GM21390 (cell line): ENCODE data around the gene NFATC1.
"Not testable (repeated sequence)": the region's sequence is repeated elsewhere in the genome, so short reads cannot be mapped to it uniquely, and the experiment has no call there.

Source experiments
- ATAC-seq: cut with Tn5 transposase; IDR thresholded peaks from one replicate; pipeline ENCODE4 v1.9.1; 2021; ENCODE audit not compliant: unreplicated experiment

Gene NFATC1

DNA sequence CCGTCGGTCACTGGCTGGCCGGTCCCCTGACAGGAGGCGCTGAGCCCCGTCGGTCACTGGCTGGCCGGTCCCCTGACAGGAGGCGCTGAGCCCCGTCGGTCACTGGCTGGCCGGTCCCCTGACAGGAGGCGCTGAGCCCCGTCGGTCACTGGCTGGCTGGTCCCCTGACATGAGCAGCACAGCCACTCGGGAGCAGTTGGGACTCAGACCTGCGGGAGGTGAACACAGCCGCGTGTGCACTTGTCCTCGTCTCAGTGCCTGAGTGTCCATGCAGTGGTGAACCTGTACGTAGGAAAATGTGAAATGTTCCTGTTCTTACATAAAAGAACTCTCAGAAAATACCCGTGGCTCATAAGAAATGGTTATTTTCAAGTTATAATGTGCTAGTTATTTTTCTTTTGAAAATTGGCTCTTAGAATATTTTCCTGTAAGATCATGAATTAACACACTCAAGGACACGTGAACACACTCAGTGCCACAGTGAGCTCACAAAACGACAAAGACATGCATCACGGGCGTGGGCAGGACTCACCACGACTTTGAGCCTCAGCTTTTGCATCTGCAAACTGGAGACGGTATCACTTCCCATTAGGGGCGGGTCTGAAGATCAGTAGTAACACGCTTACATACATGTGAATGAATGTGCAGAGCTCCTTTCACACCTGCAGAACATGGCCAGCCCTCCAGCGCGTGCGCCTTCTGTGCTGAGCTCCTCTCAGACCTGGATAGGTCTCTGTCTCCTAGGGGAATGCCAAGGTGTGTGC lies 21.1 kb upstream of the NFATC1 start:
- ATAC-seq = peak; percentile 80

DNA sequence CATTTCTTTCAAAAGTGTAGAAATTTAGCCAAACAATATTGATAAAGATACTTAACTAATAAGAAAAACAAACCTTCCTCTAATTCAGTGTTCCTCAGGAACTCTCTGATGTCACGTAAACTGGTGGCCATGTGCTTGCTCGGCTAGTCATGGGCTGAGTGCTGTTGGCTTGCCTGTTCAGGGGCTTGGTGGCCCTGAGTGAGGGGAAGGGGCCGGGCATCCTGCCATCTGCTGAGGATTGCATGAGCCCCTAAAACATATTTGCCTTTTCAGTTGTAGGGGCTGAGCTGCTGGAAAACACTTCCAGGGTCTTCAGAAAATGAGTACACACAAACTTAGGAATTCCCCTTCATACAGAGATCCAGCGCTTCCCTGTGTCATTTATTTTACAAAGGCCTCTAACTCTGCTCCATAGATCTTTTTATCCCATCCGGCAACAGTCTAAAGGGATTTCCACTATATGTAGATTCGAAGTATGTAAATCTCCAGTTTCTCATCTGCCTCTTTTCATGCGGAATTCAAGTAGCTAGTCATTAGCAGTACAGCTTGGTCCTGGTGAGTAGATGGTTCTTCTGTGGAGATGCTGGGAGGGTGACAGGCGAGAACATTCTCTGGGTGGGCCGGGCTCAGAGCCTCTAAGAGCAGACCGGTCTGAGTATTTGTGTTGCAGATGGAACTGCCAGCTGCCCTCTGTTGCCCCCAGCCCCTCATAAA lies 20.1 kb upstream of the NFATC1 start:
- ATAC-seq = no peak

DNA sequence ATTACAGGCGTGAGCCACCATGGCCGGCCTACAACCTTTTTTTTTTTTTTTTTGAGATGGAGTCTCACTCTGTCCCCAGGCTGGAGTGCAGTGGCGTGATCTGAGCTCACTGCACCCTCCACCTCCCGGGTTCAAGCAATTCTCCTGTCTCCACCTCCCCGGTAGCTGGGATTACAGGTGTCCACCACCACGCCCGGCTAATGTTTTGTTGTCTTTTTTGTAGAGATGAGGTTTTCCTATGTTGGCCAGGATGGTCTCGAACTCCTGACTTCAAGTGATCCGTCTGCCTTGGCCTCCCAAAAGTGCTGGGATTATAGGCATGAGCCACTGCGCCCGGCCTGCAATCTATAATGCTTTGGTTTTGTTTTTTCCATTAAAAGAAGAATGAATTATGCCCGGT lies 19.1 kb upstream of the NFATC1 start:
- ATAC-seq = not testable (repeated sequence)

DNA sequence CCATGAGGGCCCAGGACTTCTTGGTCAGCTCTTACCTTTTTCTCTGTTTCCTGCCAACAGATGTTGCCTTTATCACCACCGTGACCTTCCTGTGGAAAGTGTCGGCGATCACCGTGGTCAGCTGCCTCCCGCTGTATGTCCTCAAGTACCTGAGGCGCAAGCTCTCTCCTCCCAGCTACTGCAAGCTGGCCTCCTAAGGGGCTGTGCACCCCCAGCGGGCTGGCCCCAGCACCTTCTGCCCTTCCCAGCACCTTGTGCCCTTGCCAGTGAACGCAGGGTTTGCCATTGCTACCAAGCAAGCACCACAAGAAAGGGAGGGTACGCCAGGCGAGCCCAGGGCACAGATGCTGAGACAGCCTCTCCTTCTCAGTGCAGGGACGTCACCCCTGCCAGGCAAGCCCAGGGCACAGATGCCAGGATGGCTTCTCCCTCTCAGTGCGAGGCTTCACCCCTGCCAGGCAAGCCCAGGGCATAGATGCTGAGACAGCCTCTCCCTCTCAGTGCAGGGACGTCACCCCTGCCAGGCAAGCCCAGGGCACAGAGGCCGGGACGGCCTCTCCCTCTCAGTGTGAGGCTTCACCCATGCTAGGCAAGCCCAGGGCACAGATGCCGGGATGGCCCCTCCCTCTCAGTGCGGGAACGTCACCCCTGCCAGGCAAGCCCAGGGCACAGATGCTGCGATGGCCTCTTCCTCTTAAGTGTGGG lies 18.4 kb upstream of the NFATC1 start:
- ATAC-seq = no peak

DNA sequence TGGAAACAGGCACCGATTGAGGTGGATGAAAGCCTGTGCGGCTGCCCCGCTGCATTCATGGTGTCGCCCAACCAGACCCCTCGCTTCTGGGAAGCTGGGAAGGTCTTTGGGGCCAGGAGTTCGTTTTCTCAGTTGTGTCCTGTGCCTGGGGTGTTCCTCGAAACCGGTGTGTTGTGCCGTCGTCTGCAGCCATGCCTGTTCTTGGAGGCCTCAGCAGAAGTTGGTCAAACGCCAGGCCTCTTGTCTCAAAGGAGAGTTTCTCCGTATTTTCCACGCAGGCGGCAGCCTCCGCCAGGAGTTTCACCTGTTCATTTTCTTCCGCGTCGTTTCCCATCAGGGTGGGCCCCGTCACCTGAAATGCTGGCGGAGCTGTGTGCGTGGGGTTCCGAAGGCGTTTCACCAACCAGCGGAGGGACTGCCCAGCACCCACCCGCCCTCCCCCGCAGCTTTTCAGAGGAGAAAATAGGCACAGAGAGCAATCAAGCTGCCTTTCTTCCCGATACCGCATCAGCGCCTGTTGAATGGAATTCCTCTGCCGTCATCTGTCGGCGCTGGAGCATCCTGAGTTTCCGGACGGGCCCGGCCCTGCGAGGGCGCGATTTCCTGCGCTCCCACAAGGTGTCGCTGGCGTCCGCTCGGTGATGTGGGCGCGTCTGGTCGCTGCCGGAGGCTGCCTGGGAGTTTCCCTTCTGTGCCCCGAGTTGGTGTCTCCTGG lies 17.0 kb upstream of the NFATC1 start:
- ATAC-seq = peak; percentile 61

DNA sequence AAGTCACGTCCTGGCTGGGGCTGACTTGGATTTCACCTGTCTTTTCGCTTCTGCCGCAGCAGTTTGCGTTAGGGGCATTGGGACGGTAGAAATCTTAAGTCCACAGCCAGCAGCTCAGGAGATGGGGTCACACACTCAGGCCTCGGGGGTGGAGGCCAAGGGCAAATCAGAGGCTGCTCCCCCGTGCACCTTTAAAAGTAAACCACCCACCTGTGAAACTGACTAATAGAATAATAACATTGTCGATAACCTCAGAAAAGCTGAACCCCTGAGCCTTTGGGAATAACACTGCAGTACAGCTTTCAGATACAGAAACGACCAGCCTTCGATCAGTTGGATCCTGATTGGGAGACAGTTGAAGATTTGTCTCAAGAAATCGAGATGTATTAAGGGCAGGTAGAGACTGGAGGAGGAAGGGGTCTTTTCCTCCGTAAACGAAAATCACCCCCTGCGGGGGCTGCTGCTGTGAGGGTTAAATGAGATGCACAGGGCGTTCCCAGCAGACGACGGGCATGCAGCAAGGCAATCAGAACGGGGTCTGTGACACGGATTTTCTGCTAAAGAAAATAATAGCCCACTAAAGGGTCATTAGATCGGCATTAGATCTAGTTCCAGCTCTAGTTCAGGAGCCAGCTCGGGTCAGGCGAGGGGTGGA lies 16.4 kb upstream of the NFATC1 start:
- ATAC-seq = no peak

DNA sequence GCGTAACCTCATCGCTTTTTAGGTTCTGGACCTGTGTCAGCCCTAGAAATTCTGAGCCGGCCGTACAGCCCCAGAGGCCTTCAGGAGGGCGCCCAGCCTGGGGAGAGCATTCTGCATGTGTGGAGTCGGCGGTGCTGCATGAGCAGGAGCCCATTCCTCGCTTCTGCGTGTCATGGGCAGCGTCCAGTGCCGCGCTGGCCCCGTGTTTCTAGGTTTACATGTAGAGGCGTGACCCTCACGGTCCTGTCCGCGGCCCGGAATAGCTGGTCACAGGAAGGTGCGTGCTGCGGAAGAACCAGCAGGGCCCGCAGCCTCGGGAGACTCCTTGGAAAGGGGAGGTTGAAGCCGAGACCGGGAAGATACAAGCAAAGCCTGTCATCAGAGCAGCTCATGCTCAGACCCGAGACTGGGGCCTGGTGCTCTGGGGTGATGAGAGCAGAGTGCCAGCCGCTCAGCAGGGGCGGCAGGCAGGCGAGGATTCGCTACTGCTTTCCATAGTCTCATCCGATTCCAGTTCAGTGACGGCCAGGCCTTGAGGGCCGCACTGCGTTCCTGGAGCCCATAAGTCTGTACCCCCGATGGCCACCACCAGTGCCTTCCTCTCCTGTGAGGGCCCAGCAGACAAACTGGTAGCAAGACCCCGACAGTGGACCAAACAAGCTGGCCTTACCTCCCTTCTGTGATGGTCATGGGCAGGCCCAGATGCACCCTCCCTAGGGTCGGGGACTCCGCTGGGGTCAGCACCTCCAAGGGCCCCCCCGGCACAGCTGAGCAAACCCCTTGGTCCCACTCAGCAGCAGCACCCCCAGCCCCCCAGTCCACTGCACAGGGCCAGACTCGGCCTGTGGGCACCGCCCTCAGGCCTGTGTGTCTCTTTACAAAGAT lies 15.6 kb upstream of the NFATC1 start:
- ATAC-seq = no peak

DNA sequence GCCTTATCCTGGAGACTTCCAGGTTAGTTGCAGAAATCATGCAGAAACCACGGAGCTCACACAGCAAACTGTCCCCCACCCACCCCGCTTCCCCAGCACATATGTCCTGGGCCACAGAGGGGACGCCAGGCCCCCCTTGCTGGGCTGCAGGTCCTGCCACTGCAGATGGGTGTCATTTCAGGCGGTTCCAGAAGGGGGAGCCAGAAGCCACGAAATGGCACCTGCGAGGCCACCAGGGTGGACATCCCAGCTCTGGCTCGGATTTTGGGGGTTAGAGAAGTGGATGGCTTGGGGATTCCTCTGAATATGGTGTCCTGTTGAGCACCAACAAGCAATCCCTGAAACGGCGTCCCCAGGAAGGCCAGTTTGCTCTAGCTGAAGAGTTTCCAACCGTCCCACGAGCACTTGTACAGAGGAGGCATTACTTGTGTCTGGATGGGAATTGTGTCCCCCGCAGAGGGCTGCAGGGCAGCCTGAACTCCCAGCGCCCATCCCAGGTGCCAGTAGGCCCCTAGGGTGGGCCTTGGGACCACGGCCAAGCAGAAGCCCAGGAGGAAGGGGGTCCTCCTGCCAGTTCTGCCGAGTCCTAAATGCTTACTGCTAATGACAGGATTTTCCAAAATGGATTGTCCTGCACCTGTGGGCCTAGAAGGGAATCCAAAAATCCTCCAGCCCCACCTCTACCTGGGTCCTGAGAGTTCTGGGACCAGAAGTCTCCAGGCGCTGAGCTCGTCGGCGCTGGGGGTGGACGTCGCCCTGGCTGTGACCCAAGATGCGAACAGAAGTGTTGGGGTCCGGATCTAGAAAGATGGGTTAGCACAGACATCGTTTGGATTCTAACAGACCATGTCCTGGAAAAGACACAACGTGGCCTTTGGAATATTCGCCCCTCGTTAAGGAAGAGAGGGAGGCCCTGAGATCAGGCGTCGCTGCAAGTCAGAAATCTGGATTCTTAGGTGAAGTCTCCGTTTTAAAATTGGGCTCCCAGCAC lies 14.6 kb upstream of the NFATC1 start:
- ATAC-seq = peak; percentile 50

DNA sequence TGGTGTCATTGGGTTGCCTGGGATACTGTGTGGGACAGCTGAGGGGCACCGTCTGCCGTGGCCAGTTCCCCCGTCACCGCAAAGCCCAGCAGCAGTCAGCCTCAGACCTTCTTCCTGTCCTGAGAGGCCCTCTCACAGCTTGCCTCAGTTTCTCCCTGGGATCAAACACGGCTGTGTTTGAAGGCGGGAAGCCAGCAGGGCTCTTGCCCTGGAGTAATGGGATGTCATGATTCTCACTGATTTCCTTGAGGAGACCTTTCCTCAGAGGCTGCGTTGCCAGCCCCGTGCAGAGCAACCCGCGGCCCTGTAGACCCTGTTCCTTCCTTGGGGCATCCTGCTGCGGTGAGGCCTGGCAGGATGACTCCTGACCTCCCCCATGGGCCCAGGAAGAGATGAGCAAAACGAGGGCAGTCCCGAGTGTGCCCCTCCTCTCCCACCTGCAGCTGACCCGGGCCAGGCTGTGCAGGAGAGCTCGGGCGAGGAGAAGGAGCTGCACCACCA lies 13.9 kb upstream of the NFATC1 start:
- no peak for ATAC-seq

DNA sequence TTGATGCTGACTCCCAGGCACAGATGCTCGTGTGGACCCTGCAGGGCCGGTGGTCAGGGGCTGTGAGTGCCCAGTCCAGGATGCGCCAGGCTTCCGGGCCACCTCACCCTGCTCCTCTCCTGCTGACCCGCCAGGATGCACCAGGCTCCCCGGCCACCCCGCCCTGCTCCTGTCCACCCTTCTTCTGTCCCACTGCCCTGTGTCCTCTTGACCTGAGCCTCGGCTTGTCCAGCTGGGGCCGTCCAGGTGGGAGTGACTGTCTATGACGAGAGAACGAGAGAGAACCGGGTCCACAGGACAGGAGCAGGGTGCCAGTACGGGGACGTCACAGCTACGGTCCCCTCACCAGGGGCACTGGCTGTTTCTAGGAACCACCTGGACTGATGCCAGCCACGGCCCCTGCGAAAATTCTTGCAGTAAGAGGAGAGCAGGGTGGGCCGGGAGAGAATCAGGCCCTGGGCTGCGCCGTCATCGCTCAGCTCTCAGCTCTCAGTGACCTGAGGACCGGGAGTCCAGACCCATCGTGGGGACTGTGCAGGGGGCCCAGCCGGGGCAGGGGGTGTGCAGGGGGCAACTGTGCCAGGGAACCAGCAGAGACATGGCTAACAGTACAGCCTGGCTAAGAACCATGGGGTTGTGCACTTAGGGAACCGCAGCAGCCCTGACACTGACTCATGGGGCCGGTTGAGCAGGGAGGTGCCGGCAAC lies 12.9 kb upstream of the NFATC1 start:
- ATAC-seq = no peak

DNA sequence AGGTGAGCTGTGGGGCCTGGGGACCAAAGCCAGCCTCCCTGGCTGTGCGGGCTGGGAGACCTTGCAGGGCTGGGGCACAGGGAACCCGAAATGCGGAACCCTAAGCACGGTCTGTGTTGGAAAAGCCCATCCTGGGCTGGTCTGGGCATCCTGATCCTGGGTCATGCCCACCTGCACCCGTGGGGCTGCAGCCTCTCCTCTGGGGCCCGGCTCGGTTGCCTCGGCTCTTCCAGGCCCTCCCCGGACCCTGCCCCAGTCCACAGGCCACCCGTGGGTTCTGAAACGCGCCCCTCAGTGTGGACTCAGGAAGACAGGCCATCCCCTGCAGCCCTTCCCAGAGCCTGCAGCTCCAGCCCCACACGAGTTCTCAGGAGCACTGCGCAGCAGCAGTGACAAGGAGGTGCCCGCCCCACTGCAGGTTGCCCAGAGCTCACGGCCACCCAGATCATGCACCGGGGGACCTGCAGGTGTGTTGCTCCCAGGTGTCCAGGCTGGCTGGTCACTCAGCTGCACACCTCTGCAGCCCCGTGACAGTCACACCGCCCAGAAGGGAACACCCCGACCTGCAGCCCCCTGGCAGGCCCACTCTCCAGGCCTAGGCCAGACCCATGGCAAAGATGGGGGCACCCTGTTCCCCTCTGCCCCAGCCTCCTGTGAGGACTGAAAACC lies 12.2 kb upstream of the NFATC1 start:
- no peak for ATAC-seq

DNA sequence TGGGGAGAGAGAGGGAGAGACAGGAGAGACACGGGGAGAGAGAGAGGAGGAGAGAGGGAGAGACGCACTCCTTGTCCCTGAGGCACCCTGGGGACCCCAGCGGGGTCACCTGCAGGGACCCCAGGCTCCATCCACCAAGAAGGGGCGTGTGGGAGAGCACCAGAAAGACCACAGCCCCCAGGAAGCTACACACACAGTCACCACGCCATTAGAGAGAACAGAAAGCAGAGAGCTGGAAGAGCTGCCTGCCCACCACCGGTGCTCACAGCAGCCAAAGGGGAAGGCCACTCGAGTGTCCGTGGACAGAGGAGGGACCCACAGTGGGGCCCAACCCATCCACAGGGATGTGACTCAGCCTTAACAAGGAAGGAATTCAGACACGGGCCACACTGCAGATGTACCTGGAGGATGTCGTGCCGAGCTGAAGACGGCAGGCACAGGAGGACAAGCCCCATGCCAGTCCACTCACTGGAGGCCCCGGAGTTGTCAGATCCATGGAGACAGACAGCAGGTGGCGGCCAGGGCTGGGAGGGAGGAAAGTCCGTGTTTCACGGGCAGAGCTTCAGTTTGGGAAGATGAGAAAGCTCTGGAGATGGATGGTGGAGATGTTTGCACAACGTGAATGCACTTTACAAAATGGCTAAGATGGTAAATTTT lies 11.5 kb upstream of the NFATC1 start:
- ATAC-seq = no peak

DNA sequence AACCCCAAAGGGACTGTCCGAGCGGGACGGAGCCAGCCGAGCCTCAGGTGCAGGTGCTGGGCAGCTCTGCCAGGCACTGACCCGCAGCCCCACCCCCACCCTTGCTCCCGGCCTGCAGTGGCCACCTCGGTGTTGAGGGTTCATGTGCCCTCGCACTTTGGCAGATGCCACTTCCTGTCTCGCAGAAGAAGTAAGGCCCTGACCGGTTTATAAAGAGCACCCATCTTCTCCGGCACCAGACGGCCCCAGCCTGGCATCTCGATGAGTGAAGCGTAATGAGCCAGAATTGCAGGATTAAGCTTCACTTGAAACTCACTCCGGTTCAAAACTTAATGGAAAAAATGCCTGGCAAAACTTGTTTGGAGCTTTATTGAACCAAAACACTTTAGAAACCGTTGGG lies 10.9 kb upstream of the NFATC1 start:
- ATAC-seq = no peak

DNA sequence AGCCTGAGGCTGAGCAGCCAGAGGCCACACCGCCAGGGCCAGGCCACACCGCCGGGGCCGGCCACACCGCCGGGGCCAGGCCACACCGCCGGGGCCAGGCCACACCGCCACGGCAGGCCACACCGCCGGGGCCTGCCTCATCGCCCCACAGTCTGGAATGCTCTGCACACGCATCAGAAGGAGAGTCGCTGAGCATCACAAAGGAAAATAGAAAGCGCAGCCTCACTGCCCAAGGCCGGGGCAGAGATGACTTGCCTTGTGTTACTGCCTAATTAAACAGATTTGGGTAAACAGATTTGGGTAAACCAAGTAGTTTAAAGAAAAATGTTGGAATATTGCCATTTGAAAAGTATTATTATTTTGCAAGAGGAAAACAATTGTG lies 10.4 kb upstream of the NFATC1 start:
- no peak for ATAC-seq

DNA sequence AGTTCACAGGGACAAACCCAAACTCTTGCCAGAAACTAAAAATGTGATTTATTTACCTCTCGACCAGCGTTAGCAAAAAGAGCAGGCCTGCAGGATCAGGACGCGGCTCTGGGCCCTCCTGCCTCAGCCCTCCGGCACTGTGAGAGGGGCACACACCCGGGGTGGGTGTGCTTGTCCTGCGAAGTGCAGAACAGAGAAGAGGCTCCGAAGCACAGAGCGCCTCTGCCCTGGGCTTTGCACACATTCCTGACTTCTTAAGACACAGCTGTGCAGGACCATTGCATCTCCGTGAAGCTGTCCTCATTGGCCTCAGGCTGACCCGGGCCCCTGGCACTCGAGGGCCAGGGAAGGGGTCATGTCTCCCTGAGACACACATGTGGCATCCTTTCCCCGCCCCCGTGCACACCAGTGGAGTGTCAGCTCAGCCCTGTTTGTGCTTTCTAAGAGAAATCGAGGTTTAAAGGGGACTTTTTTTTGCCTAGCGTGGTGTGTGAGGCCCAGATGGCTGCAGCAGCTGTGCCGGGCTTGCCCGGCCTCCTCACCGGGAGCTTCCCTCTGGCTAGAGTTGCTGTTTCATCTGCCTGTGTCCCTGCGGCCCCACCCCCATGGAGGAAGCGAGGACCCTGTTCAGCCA lies 9.9 kb upstream of the NFATC1 start:
- ATAC-seq = no peak

DNA sequence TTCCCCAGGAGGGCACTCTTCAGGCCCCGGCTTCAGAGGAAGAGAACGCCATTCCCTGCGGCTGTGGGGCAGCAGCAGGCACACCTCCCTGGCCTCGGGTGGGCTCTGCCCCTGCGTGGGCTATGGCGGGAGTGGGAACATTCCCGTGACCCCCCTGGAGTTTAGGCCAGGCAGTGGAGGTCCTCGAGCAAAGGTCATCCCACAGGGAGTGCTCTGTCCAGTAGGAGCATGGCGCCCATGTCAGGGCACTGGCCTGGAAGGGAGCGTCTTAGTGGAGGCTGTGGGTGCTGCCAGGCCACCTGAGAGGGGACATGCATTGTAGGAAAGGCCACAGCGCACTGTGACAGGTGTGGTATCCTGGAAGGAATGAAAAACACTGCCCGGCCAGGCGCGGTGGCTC lies 9.2 kb upstream of the NFATC1 start:
- no peak for ATAC-seq
